Sciatic nerve (tissue), 2 donors: Measurements from ENCODE around the gene CUTA. TPM values are rescaled to one million over a fixed set of nuclear protein-coding genes. Genes with fewer than 3 reads are reported as not detected.

ENCODE experiments used
- ATAC-seq: fragments of 200-7000 bp; cut with Tn5 transposase; one replicate; pipeline ENCODE4 v1.9.1; 2020; ENCODE audit warnings: mild to moderate bottlenecking, moderate library complexity
- DNase-seq: peaks from one replicate; pipeline ENCODE4 v3.0.0-alpha.2; 2020; ENCODE audit warnings: low spot score
- intact Hi-C: fragments of 100-400 bp; cut with DNase I; formaldehyde crosslinking; loops from one replicate; pipeline ENCODE4 v1.14.2; 2022
- total RNA-seq: library from RNA; stranded (reverse); fragmentation: NEBNext Ultra II Directional; extraction: Animal tissue kit (Norgen Biotek cat#: 25700); gene quantifications from one replicate; pipeline ENCODE4 v1.2.1, GENCODE V29; 2021
- donor health status: DM: no; HTN: no; CAD: no.
- donor health status: DM: no; HTN: no; CAD: no.

Gene CUTA
- total RNA-seq: 107 TPM

- DNase-seq (peak; percentile 99), ATAC-seq (peak; percentile 96)
- intact Hi-C loops: no loop called here
Observed at GRCh38 chr6:33417903-33418689, at the start of gene CUTA. Gene CUTA, minus strand, starts transcription at chr6:33418107. Its CDS starts 107 bp downstream, at chr6:33418000.

GRCh38 chr6:33467091-33467490 is 49.2 kb upstream of the CUTA start:
- no peak for DNase-seq
- intact Hi-C loops: no loop called here
- ATAC-seq: no peak

- intact Hi-C loops: no loop called here
- DNase-seq: no peak
- no peak for ATAC-seq
Observed at GRCh38 chr6:33466075-33466735, 48.3 kb upstream of the CUTA start.

GRCh38 chr6:33459226-33459625 is 41.3 kb upstream of the CUTA start:
- intact Hi-C loops: loop anchor here (10.0 kb wide), 1 partner anchor 116 kb away; no protein-coding TSS in a partner anchor
- DNase-seq (no peak), ATAC-seq (no peak)

- no peak for ATAC-seq
- intact Hi-C loops: loop anchor here (10.0 kb wide), 1 partner anchor 116 kb away; no protein-coding TSS in a partner anchor
- no peak for DNase-seq
Observed at GRCh38 chr6:33458676-33459075, 40.8 kb upstream of the CUTA start.

- intact Hi-C loops: loop anchor here (10.0 kb wide), 1 partner anchor 119 kb away; no protein-coding TSS in a partner anchor
- DNase-seq: no peak
- ATAC-seq: no peak
Observed at GRCh38 chr6:33456156-33456555, 38.2 kb upstream of the CUTA start.

GRCh38 chr6:33455051-33455450 is 37.1 kb upstream of the CUTA start:
- no peak for DNase-seq
- intact Hi-C loops: loop anchor here (10.0 kb wide), 1 partner anchor 120 kb away; no protein-coding TSS in a partner anchor
- no peak for ATAC-seq

GRCh38 chr6:33454009-33454946 is 36.4 kb upstream of the CUTA start, which contains the start of gene ZBTB9:
Gene ZBTB9, plus strand, starts transcription at chr6:33454576. Its CDS starts 525 bp downstream, at chr6:33455101.
- DNase-seq: peak; percentile 97
- intact Hi-C loops: loop anchor here (10.0 kb wide), 1 partner anchor 121 kb away; no protein-coding TSS in a partner anchor
- peak; percentile 99 for ATAC-seq

GRCh38 chr6:33453393-33454008 is 35.6 kb upstream of the CUTA start:
- intact Hi-C loops: loop anchor here (10.0 kb wide), 1 partner anchor 121 kb away; no protein-coding TSS in a partner anchor
- ATAC-seq: no peak
- DNase-seq: no peak

GRCh38 chr6:33452496-33452895 is 34.6 kb upstream of the CUTA start:
- ATAC-seq (no peak), DNase-seq (no peak)
- intact Hi-C loops: loop anchor here (10.0 kb wide), 1 partner anchor 122 kb away; no protein-coding TSS in a partner anchor

GRCh38 chr6:33451606-33452005 is 33.7 kb upstream of the CUTA start:
- ATAC-seq (no peak), DNase-seq (no peak)
- intact Hi-C loops: loop anchor here (10.0 kb wide), 1 partner anchor 123 kb away; no protein-coding TSS in a partner anchor

GRCh38 chr6:33450434-33450833 is 32.5 kb upstream of the CUTA start:
- intact Hi-C loops: loop anchor here (10.0 kb wide), 1 partner anchor 124 kb away; no protein-coding TSS in a partner anchor
- no peak for ATAC-seq
- DNase-seq: no peak

- no peak for DNase-seq
- ATAC-seq: no peak
- intact Hi-C loops: no loop called here
Observed at GRCh38 chr6:33446356-33446755, 28.4 kb upstream of the CUTA start.

- DNase-seq (no peak), ATAC-seq (no peak)
- intact Hi-C loops: no loop called here
Observed at GRCh38 chr6:33445119-33445603, 27.3 kb upstream of the CUTA start.

GRCh38 chr6:33443619-33444504 is 26.0 kb upstream of the CUTA start:
- intact Hi-C loops: no loop called here
- ATAC-seq: no peak
- no peak for DNase-seq

- no peak for ATAC-seq
- intact Hi-C loops: no loop called here
- no peak for DNase-seq
Observed at GRCh38 chr6:33443025-33443424, 25.1 kb upstream of the CUTA start.

- no peak for ATAC-seq
- no peak for DNase-seq
- intact Hi-C loops: no loop called here
Observed at GRCh38 chr6:33442283-33442682, 24.4 kb upstream of the CUTA start.
